ENCODE data around the gene ZDHHC17. TPM values are rescaled to one million over a fixed set of nuclear protein-coding genes. Genes with fewer than 3 reads are reported as not detected.

Gene ZDHHC17
- total RNA-seq, 2 experiments from 2014 or later: 17.6 to 22.7 TPM

- DNase-seq (no peak), ATAC-seq (no peak)
- peaks cover 22% of the 10 kb centered on the region for H3K4me1 Mint-ChIP-seq
- CTCF ChIA-PET: interaction anchor here (0.6 to 3.1 kb wide), 18 partner anchors 7 to 663 kb away, joined by 3 to 47 read pairs (median 4); no protein-coding TSS in a partner anchor
- peaks cover 7% of the 10 kb centered on the region for H3K36me3 Mint-ChIP-seq (ENCODE audit: low read depth)
- POLR2A ChIA-PET: no interaction called here
- peaks cover 7% of the 10 kb centered on the region for H3K9me3 Mint-ChIP-seq (ENCODE audit: low read depth)
- intact Hi-C loops (cut with DNase I, micrococcal nuclease): loop anchor here (2.0 to 5.0 kb wide), 4 partner anchors 25 to 221 kb away; partner anchors contain the start of gene ZDHHC17 (in 1 of the 2)
- no peak overlapping the region for H3K4me3 Mint-ChIP-seq
- H3K27ac Mint-ChIP-seq: no peak overlapping the region
- H3K27me3 Mint-ChIP-seq: no peaks in the 10 kb centered on the region
These were observed 25.6 kb downstream of the ZDHHC17 start for GRCh38 chr12:76789335-76790050.

- no peak overlapping the region for H3K4me3 Mint-ChIP-seq
- peaks cover 22% of the 10 kb centered on the region for H3K4me1 Mint-ChIP-seq
- no peak overlapping the region for H3K27ac Mint-ChIP-seq
- H3K27me3 Mint-ChIP-seq: no peaks in the 10 kb centered on the region
- ChIA-PET POLR2A (no interaction called here), CTCF (interaction anchor here (0.6 to 3.1 kb wide), 30 partner anchors 9 to 220 kb away, joined by 3 to 47 read pairs (median 4); no protein-coding TSS in a partner anchor)
- H3K36me3 Mint-ChIP-seq (ENCODE audit: low read depth): peaks cover 7% of the 10 kb centered on the region
- no peak for DNase-seq
- no peak for ATAC-seq
- intact Hi-C loops (cut with DNase I, micrococcal nuclease): loop anchor here (1.0 to 5.0 kb wide), 6 partner anchors 26 to 220 kb away; partner anchors contain the start of gene ZDHHC17 (in 1 of the 2)
- peaks cover 2% of the 10 kb centered on the region for H3K9me3 Mint-ChIP-seq (ENCODE audit: low read depth)
These were observed 26.9 kb downstream of the ZDHHC17 start for GRCh38 chr12:76790564-76791552.

GRCh38 chr12:76792828-76793227, 28.9 kb downstream of the ZDHHC17 start:
- no peaks in the 10 kb centered on the region for H3K27me3 Mint-ChIP-seq
- peaks cover 25% of the 10 kb centered on the region for H3K4me1 Mint-ChIP-seq
- no peaks in the 10 kb centered on the region for H3K9me3 Mint-ChIP-seq (ENCODE audit: low read depth)
- POLR2A ChIA-PET: no interaction called here
- H3K27ac Mint-ChIP-seq: no peak overlapping the region
- CTCF ChIA-PET: interaction anchor here (0.7 to 3.9 kb wide), 6 partner anchors 68 to 1622 kb away, joined by 3 to 23 read pairs (median 4); no protein-coding TSS in a partner anchor
- H3K36me3 Mint-ChIP-seq (ENCODE audit: low read depth): peaks cover under 1% of the 10 kb centered on the region
- intact Hi-C loops (cut with DNase I, micrococcal nuclease): loop anchor here in 1 of 2 experiments (5.0 kb wide), 1 partner anchor 134 kb away; no protein-coding TSS in a partner anchor
- H3K4me3 Mint-ChIP-seq: no peak overlapping the region
- no peak for DNase-seq
- ATAC-seq: no peak

DNA sequence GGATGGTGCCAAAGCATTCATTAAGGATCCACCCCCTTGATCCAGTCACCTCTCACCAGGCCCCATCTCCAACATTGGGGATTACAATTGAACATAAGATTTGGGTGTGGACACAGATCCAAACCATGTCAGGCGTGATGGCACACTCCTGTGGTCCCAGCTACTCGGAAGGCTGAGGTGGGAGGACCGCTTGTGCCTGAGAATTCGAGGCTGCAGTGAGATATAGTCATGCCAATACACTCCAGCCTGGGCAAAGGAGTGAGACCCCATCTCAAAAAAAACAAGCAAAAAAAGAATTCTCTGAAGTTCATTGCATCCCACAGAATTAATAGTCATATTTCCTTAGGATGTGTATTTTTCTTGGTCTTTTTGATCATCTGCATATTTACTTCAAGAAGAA, 34.9 kb downstream of the ZDHHC17 start:
- intact Hi-C loops (cut with DNase I, micrococcal nuclease): no loop called here
- peaks cover 39% of the 10 kb centered on the region for H3K36me3 Mint-ChIP-seq (ENCODE audit: low read depth)

DNA sequence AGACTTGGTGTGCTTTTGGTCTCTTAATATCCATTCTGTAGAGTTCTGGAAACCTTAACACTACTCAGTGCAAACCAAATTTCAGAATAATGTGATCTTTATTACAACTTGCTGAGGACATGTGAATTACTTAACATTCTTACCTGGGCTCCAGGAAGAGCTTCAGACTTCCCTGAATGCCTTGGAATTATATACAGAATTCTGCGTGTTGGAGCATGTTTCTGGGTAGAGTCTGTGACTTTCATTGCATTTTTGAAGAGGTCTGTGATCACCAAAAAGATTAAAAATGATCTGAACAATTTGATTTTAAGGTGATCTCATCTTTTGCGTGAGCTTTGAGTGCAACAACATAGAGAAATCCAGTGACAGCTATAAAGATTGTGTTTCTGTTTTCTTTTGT, 35.4 kb downstream of the ZDHHC17 start:
- CTCF ChIA-PET: no interaction called here
- H3K4me1 Mint-ChIP-seq: peaks cover 12% of the 10 kb centered on the region
- no peak for DNase-seq
- POLR2A ChIA-PET: no interaction called here
- H3K9me3 Mint-ChIP-seq (ENCODE audit: low read depth): peaks cover 8% of the 10 kb centered on the region
- no peak overlapping the region for H3K4me3 Mint-ChIP-seq
- peaks cover 39% of the 10 kb centered on the region for H3K36me3 Mint-ChIP-seq (ENCODE audit: low read depth)
- intact Hi-C loops (cut with DNase I, micrococcal nuclease): no loop called here
- no peak overlapping the region for H3K27ac Mint-ChIP-seq
- H3K27me3 Mint-ChIP-seq: no peaks in the 10 kb centered on the region
- ATAC-seq: no peak

More for the DNA sequence above, 34.9 kb downstream of the ZDHHC17 start:
- H3K27ac Mint-ChIP-seq: no peak overlapping the region
- no peak overlapping the region for H3K4me3 Mint-ChIP-seq
- H3K27me3 Mint-ChIP-seq: no peaks in the 10 kb centered on the region
- no peak for DNase-seq
- peaks cover 8% of the 10 kb centered on the region for H3K9me3 Mint-ChIP-seq (ENCODE audit: low read depth)
- ChIA-PET CTCF (no interaction called here), POLR2A (no interaction called here)
- no peak for ATAC-seq
- H3K4me1 Mint-ChIP-seq: peaks cover 8% of the 10 kb centered on the region

DNA sequence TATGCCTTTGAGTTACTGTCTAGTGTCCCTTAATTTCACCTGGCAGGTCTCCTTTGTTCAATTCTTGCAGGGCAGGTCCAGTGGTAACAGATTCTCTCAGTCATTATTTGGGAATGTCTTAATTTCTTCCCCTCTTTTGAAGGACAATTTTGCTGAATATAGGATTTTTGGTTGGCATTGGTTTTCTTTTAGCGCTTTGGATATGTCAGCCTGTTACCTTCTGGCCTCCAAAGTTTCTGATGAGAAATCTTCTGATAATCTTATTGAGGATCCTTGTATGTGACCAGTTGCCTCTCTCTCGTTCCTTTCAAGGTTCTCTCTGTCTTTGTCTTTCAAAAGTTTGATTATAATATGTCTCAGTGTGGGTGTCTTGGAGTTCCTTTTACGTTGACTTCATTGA, 38.1 kb downstream of the ZDHHC17 start:
- Mint-ChIP-seq H3K4me3 (no peak overlapping the region), H3K27ac (no peak overlapping the region), H3K4me1 (peaks cover 7% of the 10 kb centered on the region), H3K9me3 (ENCODE audit: low read depth) (peaks cover 8% of the 10 kb centered on the region), H3K27me3 (no peaks in the 10 kb centered on the region), H3K36me3 (ENCODE audit: low read depth) (peaks cover 39% of the 10 kb centered on the region)
- CTCF ChIA-PET: no interaction called here
- no peak for ATAC-seq
- no peak for DNase-seq
- POLR2A ChIA-PET: no interaction called here
- intact Hi-C loops (cut with DNase I, micrococcal nuclease): no loop called here

DNA sequence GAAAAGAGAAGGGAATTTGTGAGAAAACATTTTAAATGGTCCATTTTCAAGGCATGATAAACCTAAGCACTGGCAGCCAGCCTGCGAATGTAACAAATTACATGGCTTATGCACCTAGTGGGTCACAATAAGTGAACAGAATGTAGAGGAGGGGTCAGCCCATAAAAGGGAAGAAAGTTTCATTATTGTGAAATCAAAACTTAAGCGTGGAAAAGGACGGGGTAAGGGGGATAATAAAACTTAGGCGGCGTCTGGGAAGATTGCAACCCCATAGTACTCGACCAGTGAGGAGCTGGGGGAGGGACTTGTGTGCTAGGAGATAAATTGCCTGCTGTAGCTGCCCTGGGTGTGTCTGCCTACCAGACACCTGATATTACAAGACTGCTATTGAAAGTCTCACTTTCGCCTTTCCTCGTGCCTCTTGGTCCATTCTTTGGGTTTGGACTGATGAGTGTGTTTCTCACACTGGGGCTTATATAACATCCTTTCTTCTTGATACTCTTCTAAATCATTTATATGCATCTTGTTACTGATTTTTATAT, 40.6 kb downstream of the ZDHHC17 start:
- Mint-ChIP-seq H3K9me3 (ENCODE audit: low read depth) (peaks cover 8% of the 10 kb centered on the region), H3K36me3 (ENCODE audit: low read depth) (peaks cover 30% of the 10 kb centered on the region), H3K4me1 (peaks cover 7% of the 10 kb centered on the region), H3K27ac (no peak overlapping the region), H3K27me3 (no peaks in the 10 kb centered on the region), H3K4me3 (no peak overlapping the region)
- no peak for DNase-seq
- ChIA-PET POLR2A (no interaction called here), CTCF (interaction anchor here (1.1 to 1.2 kb wide), 3 partner anchors 13 to 218 kb away, joined by 3 to 6 read pairs (median 4); no protein-coding TSS in a partner anchor)
- ATAC-seq: no peak
- intact Hi-C loops (cut with DNase I, micrococcal nuclease): no loop called here

GRCh38 chr12:76810671-76811419, 46.9 kb downstream of the ZDHHC17 start:
- H3K27ac Mint-ChIP-seq: no peak overlapping the region
- DNase-seq: no peak
- no peak for ATAC-seq
- intact Hi-C loops (cut with DNase I, micrococcal nuclease): no loop called here
- no peak overlapping the region for H3K4me3 Mint-ChIP-seq
- peaks cover 5% of the 10 kb centered on the region for H3K36me3 Mint-ChIP-seq (ENCODE audit: low read depth)
- no peaks in the 10 kb centered on the region for H3K4me1 Mint-ChIP-seq
- no peaks in the 10 kb centered on the region for H3K9me3 Mint-ChIP-seq (ENCODE audit: low read depth)
- ChIA-PET POLR2A (no interaction called here), CTCF (no interaction called here)
- H3K27me3 Mint-ChIP-seq: no peaks in the 10 kb centered on the region

- intact Hi-C loops (cut with DNase I, micrococcal nuclease): no loop called here
- CTCF ChIA-PET: no interaction called here
- no peak overlapping the region for H3K27ac Mint-ChIP-seq
- ATAC-seq: no peak
- H3K4me1 Mint-ChIP-seq: no peaks in the 10 kb centered on the region
- H3K9me3 Mint-ChIP-seq (ENCODE audit: low read depth): no peaks in the 10 kb centered on the region
- no peak overlapping the region for H3K4me3 Mint-ChIP-seq
- H3K27me3 Mint-ChIP-seq: no peaks in the 10 kb centered on the region
- POLR2A ChIA-PET: no interaction called here
- no peak for DNase-seq
- peaks cover 5% of the 10 kb centered on the region for H3K36me3 Mint-ChIP-seq (ENCODE audit: low read depth)
These were observed 48.1 kb downstream of the ZDHHC17 start for GRCh38 chr12:76811976-76812375.

GRCh38 chr12:76813265-76813664, 49.4 kb downstream of the ZDHHC17 start:
- ChIA-PET POLR2A (no interaction called here), CTCF (interaction anchor here (1.5 kb wide), 1 partner anchor 23 kb away, joined by 4 read pairs; no protein-coding TSS in a partner anchor)
- no peak for DNase-seq
- Mint-ChIP-seq H3K4me3 (no peak overlapping the region), H3K27me3 (no peaks in the 10 kb centered on the region), H3K36me3 (ENCODE audit: low read depth) (peaks cover 3% of the 10 kb centered on the region), H3K9me3 (ENCODE audit: low read depth) (no peaks in the 10 kb centered on the region), H3K4me1 (no peaks in the 10 kb centered on the region), H3K27ac (no peak overlapping the region)
- no peak for ATAC-seq
- intact Hi-C loops (cut with DNase I, micrococcal nuclease): no loop called here

DNA sequence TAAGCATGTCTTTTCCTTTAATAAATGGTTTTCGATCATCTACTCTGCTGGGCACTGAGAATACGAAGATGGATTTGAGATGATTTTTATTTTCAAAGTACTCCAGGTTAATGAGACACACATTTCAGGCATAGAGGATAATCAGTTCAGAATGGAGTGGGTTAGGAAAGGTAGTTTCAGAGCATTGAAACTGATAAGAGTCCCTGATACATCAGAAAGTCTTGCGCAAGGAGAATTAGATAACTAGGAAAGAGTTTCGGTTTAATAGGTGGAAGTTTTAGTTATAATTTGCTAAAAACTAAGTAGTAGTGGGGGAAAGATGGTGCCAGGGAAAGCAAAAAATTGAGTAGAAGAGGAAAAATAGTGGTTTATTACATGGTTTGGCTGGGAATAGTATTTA, 50.1 kb downstream of the ZDHHC17 start:
- ATAC-seq (no peak), DNase-seq (no peak)
- no peaks in the 10 kb centered on the region for H3K9me3 Mint-ChIP-seq (ENCODE audit: low read depth)
- intact Hi-C loops (cut with DNase I, micrococcal nuclease): no loop called here
- no peak overlapping the region for H3K4me3 Mint-ChIP-seq
- no peaks in the 10 kb centered on the region for H3K4me1 Mint-ChIP-seq
- ChIA-PET CTCF (interaction anchor here (1.5 kb wide), 1 partner anchor 23 kb away, joined by 4 read pairs; no protein-coding TSS in a partner anchor), POLR2A (no interaction called here)
- H3K27me3 Mint-ChIP-seq: no peaks in the 10 kb centered on the region
- no peak overlapping the region for H3K27ac Mint-ChIP-seq
- peaks cover 3% of the 10 kb centered on the region for H3K36me3 Mint-ChIP-seq (ENCODE audit: low read depth)

All from activated CD4-positive, alpha-beta T cell treated with anti-CD3 and anti-CD28 coated beads for 36 hours (primary cell).